Erythroblast (primary cell): ENCODE data around the gene OR2V1.

Experiments
- GATA1 ChIP-seq: IDR thresholded peaks from 2 replicates; pipeline ENCODE4 v1.6.1; 2011; ENCODE audit warnings: low read depth, mild to moderate bottlenecking, control low read depth, low read length, moderate library complexity
- POLR2A ChIP-seq: IDR thresholded peaks from 2 replicates; pipeline ENCODE4 v1.6.1; 2011; ENCODE audit warnings: mild to moderate bottlenecking, low read length

- TF ChIP-seq POLR2A: no peak
- TF ChIP-seq GATA1: no peak
Measured at GRCh38 chr5:181149355-181149754, 18.4 kb upstream of the OR2V1 start.
